NCI-H1417 (cell line): ENCODE data around the gene CPA4.
A peak's percentile ranks its signal among the peaks of the same experiment; 100 is the strongest.

ENCODE experiments used
- DNase-seq, 3 experiments: peaks; one replicate each; lab custom pipeline; 2025; lab: John Stamatoyannopoulos, UW

The CPA4 gene

DNA sequence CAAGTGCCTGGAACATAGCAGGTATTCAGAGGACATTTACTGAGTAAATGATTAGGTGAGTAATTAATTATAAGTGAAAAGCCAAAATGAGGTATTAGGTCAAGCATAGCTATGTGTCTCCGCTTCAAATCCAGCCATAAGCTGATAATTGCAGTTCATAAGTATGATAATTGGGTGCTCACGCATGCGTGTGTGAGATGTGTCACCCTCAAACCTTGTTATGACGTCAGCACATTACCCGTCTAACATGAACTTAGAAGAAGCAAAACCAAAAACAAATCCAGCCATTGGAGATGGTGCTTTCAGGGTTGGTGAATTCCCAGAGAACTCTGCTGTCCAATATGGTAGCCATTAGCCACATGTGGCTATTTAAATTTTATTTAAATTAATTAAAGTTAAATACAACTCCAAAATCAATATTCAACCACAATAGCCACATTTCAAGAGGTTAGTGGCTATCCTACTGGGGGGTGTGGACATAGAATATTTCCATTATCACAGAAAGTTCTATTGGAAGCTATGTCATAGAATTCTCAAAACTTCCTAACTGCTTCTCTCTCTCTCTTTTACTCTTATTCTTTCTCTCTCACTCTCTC lies 51.4 kb downstream of the CPA4 start, which contains the start of gene CPA5:
Gene CPA5, plus strand, starts transcription at position 546 of the 596 bp plus-strand sequence. CDS start 1,670 bp downstream, outside the sequence.
- peak in 1 of 3 experiments; percentile 33 for DNase-seq

- DNase-seq, result peak; percentile 77 to 95 (median 93)
These were observed 52.2 kb downstream of the CPA4 start for GRCh38 chr7:130345136-130345535.

GRCh38 chr7:130345725-130346124 lies 52.8 kb downstream of the CPA4 start:
- no peak for DNase-seq

DNA sequence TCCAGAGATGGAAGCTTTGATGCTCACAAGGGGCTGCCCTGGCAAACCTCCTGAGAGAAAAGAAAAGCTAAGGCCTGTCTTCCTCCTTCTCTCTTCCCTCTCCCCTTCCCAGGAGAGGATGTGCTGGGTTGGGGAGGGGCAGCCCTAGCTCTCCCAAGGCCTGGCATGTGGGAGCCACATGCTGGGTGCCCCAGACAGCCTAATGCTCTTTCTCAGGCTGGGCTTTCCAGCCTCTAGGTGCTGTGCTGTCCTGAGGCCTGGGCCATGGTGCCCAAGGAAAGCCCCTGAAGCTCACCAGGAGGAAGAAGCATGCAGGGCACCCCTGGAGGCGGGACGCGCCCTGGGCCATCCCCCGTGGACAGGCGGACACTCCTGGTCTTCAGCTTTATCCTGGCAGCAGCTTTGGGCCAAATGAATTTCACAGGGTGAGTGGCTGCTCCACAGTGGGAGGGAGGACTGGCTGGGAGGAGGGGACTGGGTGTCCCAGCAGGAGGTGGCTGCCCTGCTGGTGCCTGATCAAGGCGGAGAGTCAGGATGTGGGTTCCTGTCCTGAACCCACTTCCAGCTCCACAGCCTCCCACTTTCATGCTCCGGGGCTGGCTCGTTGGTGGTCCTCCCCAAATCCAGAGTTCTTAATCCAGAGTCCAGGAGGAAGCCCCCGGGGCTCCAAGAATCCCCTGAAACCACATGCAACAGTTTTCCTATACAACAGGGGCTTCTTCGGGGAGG lies 53.4 kb downstream of the CPA4 start:
- no peak for DNase-seq

- no peak for DNase-seq
These were observed 54.0 kb downstream of the CPA4 start for GRCh38 chr7:130346941-130347340.

- peak; percentile 67 to 85 (median 82) for DNase-seq
These were observed 57.2 kb downstream of the CPA4 start for GRCh38 chr7:130349911-130350782.

GRCh38 chr7:130350945-130351790 lies 58.2 kb downstream of the CPA4 start:
- DNase-seq, result peak; percentile 77 to 94 (median 87)

GRCh38 chr7:130351791-130352090 lies 58.8 kb downstream of the CPA4 start:
- DNase-seq, result no peak

GRCh38 chr7:130352194-130353074 lies 59.5 kb downstream of the CPA4 start:
- DNase-seq, result peak; percentile 98 to 100 (median 98)

DNA sequence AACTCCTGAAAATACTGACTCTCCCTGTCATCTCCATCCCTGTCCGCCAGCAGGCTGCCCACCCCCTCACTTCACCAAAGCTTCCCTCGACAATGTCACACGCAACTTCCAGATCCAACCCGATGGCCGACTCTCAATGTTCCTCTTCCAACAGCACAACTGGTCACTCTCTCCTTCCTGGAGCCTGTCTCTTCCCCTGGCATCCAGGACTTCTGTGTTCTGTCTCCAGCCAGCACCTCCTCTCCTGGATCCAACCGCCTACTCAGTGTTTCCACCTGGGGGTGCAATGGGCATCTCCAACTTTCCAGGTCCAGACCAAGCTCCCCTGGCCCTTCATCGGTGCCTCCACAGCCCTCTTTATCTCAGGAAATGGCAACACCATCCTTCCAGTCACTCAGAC lies 60.2 kb downstream of the CPA4 start:
- peak in 2 of 3 experiments; percentile 53 to 74 for DNase-seq

GRCh38 chr7:130356121-130356875 lies 63.3 kb downstream of the CPA4 start:
- peak in 2 of 3 experiments; percentile 37 to 49 for DNase-seq

DNA sequence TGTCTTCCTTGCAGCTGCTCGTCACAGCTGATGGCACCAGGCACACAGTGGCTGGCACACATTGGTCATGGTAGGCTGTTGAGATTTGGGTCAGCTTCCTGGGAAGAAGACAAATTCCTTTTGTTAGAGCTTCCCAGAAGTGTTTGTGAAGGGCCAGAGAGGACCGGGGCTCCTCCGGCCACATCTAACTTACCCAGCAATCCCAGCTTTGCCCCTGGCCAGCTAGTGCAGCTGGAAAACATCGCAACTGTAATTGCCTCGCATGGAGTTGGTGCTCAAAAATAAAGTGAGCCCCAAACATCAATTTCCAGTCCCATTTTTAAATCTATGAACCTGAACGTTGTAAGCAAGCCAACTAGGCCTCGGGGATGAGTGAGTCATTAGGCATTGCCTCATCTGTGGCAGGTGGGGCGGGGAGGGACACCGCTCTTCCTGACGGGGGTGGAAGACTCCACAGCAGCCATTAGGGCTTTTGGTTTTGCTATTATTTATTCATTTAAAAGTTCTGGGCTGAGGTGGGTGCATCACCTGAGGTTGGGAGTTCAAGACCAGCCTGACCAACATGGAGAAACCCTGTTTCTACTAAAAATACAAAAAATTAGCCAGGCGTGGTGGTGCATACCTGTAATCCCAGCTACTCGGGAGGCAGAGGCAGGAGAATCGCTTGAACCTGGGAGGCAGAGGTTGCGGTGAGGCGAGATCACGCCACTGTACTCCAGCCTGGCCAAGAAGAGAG lies 64.1 kb downstream of the CPA4 start:
- no peak for DNase-seq

GRCh38 chr7:130358471-130358870 lies 65.5 kb downstream of the CPA4 start:
- DNase-seq, result no peak

DNA sequence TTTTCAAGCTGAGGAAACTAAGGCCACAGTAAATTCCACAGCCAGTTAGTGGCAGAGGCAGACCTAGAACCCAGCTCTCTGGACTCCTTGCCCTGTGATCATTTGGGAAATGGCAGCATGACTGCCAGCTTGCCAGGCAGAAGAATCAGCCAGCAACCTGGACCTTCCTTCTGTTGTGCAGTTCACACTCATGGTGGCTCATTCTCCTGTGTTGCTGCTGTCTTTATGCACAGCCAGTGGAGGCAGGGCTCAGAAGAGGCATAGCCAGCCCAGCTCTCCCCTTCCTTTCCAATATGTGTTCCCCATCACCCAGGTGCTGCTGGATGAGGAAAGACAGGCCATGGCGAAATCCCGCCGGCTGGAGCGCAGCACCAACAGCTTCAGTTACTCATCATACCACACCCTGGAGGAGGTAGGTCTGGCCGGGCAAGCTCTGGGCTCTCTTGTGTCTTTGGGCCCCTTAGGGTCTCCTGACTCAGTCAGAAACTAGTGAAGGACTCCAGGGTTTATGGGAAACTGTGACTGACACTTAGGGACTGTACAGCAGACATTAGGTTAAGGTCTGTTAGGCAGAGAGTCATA lies 66.4 kb downstream of the CPA4 start:
- DNase-seq, result no peak

- no peak for DNase-seq
These were observed 67.6 kb downstream of the CPA4 start for GRCh38 chr7:130360518-130360917.

- no peak for DNase-seq
These were observed 68.7 kb downstream of the CPA4 start for GRCh38 chr7:130361681-130362080.

GRCh38 chr7:130362251-130362816 lies 69.4 kb downstream of the CPA4 start:
- no peak for DNase-seq

DNA sequence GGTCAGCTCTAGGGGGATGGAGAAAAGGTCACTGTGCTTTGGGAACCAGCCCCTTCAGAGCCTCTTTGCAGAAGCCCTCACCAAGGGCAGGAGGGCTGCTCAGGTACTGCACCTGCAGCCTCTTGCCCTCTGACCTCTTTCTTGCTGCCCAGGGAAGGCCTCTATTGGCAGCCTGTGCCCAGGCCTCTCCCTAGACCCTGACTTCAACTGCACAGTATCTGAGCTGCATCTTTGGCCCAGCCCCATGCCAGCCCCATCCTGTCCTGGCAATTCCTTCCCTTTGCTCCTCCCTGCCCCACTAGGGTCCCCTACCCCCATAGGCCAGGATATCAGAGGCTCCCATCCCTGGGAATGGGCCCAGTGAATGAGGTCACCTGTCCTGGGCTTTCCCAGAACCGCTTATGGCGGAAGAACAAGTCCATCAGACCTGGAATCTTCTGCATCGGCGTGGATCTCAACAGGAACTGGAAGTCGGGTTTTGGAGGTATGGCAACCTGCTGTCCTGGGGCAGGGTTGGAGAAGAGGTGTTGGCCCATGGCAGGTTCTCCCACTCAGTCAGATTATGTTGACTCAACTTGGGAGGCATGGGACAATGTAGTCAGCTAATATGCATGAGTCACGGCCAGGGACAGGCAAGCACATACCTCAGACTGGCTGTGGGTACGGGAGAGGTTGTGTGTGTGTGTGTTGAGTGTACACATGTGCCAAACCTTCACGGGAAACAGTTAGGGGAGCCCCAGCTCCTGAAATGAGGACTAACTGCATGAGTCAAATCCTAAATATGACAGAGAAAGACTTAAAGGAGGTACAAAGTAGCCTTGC lies 70.3 kb downstream of the CPA4 start:
- DNase-seq, result no peak
